Measurements from ENCODE around the gene UNC13A.

Gene UNC13A

DNA sequence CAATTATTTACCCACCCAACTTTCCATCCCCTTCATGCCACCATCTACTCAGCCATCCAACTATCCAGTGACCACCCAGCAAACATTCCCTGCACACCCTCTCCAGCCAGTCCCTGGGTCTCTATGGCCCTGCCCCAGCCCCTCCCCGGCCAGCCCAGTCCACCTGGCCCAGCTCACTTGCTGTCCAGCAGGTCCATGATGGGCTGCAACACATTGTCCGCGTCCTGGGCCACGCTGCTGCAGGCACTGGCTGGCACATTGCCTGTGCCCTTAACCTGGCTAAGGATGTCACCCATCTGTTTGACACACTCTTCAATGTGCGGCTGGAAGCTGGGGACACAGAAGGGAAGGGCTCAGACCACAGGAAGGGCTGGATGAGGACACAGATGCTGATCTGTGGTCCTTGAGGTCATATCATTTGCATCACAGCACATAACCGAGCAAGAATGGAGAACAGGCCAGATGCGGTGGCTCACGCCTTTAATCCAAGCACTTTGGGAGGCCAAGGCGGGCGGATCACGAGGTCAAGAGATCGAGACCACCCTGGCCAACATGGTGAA, 61.6 kb downstream of the UNC13A start:
- no peak for DNase-seq (ENCODE audit: low read depth)

DNA sequence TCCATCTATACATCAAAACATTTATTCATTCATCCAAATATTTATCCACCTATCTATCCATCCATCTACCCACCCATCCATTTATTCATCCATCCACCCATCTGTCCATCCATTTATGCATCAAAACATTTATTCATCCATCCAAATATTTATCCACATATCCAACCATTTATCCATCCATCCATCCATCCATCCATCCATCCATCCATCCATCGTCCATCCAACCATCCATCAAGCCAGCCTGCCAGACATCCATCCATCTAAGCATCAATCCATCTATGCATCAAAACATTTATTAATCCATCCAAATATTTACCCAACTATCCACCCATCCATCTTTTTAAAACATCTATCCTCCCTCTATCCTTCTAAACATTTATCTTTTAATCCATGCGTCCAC, 62.2 kb downstream of the UNC13A start:
- DNase-seq (ENCODE audit: low read depth), result no peak

DNA sequence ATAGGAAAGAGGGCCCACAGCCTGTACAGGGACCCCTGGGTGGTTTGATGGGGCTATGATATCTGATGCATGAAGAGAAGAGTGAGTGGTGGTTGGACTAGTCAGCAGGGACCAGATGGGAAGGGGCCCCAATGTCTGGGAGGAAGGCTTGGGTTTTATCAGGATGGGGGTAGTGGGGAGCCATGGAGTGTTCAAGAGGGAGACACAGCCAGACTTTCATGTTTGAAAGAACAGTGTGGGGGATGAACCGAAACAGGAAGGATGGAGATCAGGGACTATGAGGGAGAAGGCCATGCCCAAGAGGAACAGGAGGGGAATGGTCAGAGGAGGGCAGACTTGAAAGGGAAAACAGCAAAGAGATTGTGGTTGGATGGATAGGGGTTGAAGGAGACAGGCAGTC, 63.1 kb downstream of the UNC13A start:
- DNase-seq (ENCODE audit: low read depth), result no peak

DNA sequence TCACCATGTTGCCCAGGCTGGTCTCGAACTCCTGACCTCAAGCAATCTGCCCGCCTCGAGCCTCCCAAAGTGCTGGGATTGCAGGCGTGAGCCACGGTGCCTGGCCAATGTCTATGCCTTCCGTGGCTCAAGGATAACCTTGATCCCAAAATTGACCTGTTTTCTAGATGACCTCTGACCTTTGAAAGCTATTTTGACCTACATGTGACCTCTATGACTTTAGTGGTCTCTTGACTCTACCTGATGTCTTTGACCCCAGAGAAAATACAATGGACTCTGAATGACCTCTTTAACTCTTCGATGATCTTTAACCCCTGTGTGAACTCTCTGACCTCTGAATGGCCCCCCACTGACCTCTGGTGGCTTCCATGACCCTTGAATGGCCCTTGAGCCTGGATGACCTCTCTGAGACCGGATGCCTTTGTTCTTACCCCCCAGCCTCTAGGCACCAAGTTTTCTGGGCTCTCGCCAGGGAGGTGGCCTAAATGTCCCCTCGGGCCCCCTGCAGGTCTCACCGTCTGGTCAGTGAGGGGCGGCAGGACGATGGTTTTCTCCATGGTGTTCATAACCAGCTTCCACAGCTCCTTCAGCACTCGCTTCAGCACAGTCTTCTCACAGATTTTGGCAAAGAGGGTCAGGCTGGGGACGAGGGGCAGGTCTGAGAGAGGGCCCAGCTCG, 63.7 kb downstream of the UNC13A start:
- DNase-seq (ENCODE audit: low read depth), result no peak

DNA sequence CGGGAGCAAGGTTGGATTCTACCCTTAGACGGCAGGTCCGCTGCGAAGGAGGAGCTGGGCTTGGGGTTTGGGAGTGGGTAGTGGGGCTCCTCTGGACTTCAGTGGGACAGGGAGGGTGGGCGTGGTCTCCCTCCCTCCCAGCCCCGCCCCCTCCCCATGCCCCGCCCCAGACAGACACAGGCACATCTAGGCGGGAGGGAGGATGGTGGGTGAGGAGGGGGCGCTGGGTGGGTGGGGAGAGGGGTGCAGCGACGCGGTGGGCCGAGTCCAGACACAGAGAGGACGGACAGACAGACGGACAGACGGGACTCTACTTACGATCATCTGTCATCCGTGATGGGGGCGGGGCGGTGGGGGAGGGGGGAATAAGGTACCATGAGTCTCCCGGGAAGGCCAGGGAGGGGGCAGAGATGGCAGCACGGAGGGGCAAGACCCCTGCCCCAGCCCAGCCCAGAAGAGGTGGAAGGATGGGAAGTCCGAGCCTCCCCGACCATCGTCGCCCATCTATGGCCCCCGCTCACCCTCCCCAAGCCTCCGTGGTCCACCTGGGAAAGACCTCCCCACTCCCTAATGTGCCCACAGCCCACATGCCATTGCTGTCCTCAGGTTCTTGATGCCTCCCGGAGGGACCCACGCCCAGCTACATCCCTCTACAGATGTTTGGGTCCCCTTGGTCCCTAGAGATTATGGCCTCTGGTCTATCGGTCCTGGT, 64.8 kb downstream of the UNC13A start:
- DNase-seq (ENCODE audit: low read depth), result no peak

DNA sequence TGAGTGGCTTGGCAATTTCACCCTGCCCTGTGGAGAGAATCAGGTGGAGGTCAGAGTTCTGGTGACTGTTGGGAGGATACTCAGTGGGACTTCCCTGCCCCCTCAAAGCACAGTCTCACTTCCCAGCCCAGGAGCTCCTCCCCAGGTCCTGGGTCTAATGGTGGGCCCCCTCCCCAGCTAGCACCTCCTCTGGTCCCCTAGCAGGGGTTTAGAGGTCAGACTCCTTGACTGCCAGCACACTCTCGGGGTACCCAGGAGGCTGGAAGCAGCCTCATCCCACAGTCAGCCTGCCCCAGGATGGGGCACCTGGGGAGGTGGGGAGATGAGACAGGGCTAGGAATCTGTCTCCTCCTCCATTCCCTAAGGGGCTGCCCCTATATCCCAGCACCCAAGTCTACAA, 67.5 kb downstream of the UNC13A start:
- DNase-seq (ENCODE audit: low read depth), result no peak

DNA sequence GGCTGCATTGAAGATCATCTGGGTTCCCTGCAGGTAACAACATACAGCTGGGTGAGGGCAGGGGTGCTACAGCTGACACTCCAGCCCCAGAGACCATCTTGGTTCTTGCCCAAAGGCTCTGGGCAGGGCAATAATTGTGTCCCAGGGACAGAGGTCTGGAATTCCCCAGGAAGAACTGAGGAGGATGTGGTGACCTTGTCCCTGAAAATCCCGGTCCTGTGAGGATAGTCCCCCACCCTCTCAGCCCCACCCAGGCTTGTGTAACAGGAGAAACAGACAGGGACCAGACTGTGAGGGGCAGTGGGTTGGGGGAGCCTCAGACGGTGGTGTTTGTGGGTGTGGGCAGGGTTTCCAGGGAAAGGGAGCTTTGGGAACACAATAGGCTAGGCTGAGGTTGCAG, 69.2 kb downstream of the UNC13A start:
- DNase-seq (ENCODE audit: low read depth), result no peak

DNA sequence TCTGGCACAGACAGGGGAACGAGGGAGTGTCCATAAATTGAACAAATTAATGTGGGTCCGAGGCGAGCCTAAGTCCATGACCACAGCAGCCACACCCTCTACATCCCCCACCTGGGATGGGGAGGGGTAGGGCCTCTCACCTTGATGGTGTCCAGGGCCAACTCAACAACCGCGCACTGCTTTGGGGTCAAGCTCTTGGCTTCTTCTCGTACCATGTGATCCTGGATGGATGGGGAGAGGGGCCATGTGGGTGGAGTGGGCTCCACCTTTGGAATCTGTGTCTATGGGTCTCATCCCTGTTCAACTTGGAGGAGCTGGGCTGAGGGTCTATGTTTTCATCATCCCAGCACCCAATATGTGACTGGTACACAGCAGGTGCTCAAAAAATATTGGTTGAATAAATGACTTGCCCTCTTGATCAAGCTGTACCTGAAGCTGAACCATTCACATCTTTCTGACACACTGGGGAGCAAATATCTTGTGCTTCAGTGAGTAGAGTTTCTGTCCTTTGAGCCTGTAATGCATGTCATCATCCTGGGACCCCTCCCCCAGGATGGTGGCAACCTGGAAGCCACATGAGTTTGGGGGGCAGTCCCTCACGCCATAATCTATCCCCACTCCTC, 69.8 kb downstream of the UNC13A start:
- no peak for DNase-seq (ENCODE audit: low read depth)

DNA sequence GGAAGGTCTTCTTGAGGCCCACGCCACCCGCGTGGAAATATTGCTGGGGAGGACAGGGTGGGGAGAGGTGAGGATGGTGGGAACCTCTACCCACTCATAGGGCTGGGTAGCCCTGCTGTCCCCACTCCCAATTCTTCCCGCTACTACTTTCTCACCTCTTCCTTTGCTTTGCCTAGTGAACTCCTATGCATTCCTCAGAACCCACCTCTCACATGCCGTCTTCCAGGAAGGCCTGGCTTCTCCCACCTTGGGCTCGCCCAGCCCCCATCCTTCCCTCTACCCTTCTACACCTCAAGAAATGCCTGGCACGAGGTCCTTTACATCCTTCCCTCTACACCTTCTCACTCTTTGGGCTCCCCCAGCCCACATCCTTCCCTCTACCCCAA, 70.4 kb downstream of the UNC13A start:
- DNase-seq (ENCODE audit: low read depth), result no peak

DNA sequence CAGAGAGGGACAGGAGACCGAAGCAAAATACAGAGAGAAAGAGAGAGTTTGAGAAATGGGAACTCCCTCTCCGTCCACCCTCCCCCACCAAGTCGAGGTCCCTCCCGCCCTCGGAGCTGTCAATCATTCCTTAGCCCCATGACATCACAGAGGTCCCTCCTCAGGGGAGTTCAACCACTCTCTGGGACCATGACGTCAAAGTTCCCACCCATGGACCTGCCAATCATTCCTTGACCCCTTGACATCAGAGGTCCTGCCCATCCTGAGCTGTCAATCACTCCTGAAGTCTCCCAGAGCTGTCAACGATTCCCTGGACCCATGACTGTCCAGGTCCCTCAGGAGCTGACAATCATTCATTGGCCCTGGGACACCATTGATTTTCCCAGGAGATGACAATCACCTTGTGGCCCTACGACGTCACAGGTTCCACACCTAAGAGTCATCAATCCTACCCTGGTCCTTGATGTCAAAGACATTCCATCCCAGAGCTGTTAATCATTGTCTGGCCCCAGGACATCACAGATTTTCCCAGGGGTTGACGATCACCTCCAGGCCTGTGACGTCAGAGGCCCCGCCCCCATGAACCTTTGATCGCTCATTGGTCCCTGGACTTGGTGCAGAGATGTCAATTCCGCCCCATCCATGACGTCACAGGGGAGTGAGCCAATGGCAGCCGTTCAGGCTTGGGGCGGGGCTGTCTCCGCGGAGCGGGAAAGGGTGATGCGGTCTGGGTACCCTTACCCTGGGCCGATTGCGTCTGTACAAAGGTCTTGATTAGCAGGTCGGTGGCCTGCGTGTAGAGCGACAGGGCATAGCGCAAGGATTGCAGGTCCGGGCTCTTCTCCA, 71.0 kb downstream of the UNC13A start:
- no peak for DNase-seq (ENCODE audit: low read depth)

DNA sequence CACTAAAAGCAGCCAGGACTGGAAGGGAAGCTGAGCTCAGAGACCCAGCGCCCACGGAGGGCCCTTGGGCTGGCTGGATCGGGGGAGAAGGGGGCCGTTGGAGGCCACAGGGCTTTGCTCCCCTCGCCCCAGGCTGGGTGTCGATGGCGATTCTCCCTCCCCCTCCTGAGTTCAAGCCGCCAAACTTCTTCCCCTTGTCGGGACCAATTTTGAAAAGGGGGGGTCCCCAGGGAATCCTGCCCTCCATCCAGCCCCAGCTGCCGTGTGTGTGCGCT, 71.5 kb downstream of the UNC13A start:
- DNase-seq (ENCODE audit: low read depth), result no peak

DNA sequence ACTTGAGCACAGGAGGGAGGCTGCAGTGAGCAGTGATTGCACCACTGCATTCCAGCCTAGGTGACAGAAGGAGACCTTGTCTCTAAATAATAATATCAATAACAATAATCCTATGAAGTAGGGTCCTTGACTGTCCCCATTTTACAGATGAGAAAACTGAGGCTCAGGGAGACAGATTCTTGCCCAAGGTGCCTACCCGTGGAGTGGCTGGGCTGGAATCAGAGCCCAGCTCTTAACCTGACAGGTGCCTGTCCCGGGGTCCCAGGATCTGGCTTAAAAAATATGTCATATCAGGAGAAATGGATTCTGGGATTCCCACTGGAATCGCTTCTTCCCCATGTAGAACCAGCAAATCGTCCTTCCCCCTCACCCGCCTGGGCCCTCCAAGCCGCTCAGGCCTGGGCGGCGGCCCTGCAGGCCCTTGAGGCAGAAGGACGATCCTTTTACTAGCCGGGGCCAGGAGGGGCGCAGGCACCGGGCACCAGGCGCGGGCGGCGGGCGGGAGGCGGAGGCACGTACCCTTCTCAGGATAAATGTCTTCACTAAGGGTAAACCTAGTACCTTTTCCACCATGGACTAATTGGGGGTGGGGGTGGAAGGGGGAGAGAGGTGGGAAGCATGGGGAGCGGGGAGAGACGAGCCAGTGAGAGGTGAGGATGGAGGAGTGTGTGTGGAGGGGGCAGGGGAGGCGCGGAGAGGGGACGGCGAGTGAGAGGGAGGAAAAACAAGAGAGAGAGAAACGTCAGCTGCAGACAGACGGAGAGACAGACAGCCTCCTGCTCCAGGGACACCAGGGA, 72.1 kb downstream of the UNC13A start:
- no peak for DNase-seq (ENCODE audit: low read depth)

DNA sequence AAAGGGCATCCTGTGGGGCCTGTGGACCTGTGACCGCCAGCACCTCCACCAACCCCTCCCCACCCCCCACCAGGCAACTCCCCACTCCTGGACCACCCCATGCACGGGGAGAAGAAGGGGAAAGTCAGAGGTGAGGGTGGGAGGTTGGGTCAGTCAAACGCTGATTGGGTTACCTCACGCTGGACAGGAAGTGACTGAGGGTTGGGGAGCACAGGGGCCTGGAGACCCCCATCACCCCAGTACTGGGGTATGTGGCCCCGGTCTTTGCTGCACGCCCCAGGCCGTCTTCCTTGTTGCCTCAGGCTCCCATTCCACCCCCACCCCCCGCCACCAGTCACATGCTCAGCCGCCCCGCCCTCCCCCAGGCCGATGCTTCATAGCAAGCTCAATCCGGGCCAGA, 73.7 kb downstream of the UNC13A start:
- no peak for DNase-seq (ENCODE audit: low read depth)

DNA sequence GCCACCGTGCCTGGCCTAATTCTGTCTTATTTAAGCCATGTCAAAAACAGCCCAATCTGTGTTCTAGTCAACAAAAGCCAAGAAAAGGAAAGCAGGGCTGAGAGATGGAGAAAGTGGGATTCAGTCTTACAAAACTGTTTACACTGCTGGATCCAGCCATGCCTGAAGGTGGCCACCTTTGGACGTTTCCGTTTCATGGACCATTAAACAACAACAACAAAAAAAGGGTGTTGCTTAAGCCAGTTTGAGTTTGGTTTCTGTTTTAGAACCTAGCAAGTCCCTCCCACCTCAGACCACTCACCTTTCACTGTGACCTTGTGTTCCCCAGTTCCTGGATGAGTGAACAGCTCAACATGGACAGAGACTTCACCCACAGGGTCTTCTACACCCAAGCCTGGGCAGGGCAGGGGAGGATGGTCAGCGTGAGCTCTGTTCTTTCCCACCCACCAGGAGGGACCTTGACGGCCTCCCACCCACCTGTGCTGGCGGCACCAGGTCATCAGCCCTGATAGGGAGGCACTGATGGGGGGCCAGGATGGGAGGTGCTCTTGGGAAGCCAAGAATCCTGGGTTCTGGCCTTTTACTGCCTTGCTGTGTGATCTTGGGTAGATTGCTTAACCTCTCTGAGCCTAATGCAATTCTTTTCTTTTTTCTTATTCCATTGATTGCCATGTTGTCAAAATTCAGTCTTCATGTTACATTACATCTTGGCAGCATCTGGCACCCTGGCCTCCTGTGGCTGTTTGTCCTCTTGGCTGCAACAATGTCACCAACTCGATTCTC, 76.5 kb downstream of the UNC13A start:
- DNase-seq (ENCODE audit: low read depth), result no peak

DNA sequence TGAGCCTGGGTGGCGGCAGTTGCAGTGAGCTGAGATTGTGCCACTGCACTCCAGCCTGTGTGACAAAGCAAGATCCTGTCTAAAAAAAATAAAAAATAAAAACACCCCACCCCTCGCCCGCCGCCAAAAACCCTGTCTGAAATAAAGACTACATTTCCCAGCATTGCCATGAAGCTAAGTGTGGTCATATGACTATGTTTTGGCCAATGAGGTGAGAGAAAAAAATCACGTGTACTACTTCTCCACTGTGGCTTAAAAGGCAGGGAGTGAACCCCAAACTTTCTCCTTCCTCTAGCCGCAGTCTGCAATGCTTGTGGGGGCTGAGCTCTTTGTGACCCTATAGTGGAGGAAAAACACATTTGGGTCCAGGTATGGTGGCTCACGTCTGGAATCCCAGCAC, 77.8 kb downstream of the UNC13A start:
- DNase-seq (ENCODE audit: low read depth), result no peak

DNA sequence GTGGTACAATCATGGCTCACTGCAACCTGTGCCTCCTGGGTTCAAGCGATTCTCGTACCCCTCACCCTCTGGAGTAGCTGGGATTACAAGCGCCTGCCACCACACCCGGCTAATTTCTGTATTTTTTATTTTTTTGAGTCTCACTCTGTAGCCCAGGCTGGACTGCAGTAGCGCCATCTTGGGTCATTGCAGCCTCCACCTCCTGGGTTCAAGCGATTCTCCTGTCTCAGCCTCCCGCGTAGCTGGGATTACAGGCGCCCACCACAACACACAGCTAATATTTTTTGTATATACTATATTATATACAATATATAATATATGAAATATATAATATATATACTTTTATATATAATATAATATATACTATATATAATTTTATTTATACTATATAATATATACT, 80.2 kb downstream of the UNC13A start:
- DNase-seq (ENCODE audit: low read depth), result no peak

DNA sequence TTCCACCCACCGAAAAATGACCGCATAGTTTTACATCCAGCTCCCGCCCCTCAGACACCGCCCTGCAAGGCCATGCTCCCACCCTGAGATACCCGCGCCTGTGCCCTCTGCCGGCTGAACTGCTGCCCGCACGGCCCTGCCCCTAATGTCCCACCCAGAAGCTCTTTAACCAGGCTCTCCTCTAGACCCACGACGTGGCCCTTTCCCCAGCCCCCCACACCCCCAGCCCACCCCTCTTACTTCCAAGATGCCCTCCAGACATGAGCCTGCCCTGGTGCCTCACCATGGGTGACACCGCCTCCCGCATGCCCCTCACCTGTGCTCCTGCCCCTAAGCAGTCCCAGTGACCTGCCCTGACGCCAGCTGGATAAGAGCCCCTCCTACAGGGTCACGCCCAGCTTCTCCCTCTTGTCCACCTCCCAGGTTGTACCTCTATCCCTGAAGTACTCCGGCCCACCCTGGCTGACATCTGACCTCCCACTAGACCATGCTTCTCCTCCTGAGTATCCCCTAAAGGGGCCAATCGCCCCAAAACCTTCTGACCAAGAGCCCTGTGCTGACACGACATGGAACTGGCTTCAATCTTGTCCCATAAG, 81.5 kb downstream of the UNC13A start:
- DNase-seq (ENCODE audit: low read depth), result no peak

DNA sequence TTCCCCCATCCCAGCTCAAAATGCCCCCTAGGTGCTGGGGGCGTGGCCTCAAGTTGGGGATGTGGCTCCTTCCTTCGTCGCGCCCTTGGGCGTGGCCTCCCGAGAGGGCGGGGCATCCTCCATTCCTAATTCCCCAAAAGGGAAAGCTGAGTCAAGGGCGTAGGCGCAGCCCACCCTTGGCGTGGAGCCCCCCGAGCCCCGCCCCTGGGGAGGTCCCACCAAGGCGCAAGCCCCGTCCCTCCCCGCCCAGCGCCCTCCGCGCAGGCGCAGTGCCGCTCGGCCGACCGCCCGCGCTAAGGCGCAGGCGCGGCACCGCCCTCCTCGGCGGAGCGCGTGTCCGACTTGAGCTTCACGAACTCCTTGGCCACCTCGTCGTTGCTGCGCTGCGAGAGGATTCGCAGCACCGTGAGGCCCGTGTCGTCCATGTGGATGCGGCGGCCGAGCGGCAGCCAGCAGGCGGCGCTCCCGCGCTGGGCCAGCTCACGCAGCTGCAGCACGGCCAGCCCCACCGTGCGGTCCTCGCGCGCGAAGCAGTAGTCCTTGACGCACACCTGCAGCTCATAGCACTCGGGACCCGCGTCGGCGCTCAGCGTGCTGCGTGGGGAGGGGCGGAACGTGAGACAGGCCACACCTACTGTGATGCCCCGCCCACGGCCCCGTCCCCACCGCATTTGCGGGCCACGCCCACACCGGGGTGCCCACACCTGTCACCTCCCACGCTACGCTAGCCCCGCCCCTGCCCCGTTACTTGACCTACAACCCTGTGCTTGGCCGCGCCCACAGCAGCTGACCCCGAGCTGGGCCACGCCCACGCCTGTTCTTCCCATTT, 82.2 kb downstream of the UNC13A start:
- no peak for DNase-seq (ENCODE audit: low read depth)

DNA sequence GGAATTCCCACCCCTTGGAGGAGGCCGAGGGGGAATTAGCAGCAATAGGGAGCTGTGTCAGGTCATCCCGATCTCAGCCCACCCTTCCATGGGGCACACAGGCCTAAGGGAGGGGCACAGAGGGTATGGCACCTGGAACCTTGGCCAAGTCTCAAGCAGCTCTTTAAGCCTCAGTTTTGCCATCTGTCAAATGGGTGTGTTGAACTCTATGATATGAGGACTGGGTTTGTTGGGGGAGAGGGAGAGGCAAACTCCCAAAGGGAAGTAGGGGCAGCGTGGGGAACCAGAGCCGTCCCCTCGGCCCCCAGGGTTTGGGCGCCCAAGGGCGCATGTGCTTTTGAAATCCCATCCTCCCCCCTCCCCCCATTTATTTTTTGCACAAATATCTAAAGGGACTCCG, 83.0 kb downstream of the UNC13A start:
- DNase-seq (ENCODE audit: low read depth), result no peak
